ENCODE measurements around the gene LDLRAD3.

The LDLRAD3 gene

GRCh38 chr11:36148701-36149100 is 204.8 kb downstream of the LDLRAD3 start:
- no peak for DNase-seq

GRCh38 chr11:36149538-36150242 is 205.8 kb downstream of the LDLRAD3 start:
- peak; percentile 99 for DNase-seq

GRCh38 chr11:36150986-36151385 is 207.1 kb downstream of the LDLRAD3 start:
- DNase-seq: no peak

DNA sequence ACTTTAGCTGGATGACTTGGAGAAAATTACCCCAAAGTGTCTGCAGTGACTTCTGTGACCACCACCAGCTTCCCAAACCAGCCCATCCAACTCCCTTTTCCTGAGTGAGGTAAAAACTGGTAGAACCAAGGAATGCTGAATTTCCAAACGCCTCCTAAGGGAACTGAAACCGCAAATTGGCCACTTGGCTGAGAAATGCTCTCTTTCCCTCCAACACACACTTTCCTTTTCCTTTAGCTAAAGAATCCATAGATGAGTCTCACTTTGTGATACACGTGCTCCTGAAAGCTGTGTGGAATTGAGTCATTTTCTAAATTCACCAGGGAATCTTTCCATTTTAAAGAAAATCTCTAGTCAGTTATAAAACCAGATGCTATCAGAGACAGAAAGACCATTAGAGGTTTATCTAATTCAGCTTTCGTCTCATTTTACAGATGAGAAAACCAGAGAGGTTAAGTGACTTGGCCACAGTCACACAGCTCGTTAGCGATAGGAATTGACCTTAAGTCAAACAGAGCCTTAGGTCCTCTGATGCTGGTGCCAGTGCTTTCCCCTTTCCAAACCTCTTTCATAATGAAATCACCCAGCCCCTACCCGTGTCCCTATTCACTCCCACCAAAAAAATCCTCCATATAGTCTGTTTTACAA is 208.2 kb downstream of the LDLRAD3 start:
- peak; percentile 47 for DNase-seq

GRCh38 chr11:36153551-36153950 is 209.7 kb downstream of the LDLRAD3 start:
- DNase-seq: peak; percentile 58

DNA sequence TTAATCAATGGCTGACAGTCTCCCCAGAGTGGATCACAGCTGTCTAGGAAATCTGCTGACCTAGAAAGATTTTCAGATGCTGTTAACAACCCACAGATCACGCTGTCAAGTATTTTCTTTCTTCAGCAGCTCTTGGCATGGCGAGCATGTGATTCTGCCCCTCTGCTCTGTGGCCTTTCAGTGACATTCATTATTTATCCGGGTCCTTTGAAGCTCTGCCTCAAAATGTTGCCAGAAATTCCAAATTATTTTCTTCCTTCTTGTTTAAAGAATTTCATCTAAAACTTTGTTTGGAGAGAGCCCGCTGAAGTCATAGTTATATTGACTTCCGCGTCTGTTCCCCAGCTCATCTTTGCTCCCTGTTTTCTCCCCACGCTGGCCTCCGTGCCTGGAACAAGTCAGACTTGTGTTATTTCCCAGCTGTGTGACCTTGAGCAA is 211.3 kb downstream of the LDLRAD3 start:
- no peak for DNase-seq

- DNase-seq: peak; percentile 70
Observed at GRCh38 chr11:36155770-36156160, 211.9 kb downstream of the LDLRAD3 start.

GRCh38 chr11:36156161-36156816 is 212.4 kb downstream of the LDLRAD3 start:
- DNase-seq: no peak

- DNase-seq: no peak
Observed at GRCh38 chr11:36156817-36157519, 213.1 kb downstream of the LDLRAD3 start.

DNA sequence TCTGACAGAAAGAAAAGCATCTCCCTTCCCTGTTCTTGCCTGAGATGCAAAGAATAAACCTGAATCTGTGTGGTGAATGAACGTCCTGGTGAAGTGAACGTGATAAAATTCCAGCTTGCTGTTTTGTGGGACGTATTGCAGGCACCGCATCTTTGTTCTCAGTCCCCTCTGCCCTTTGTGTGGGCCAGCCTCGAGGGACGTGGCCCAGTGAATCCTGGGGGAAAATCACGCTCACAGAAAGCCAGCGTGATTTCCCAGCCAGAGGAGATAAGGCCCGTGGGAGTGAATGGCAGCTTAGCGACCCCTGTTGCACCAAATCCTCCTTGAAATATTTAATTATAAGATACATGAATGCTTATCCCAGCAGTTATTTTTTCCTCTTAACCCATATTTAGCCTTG is 216.2 kb downstream of the LDLRAD3 start:
- no peak for DNase-seq

- no peak for DNase-seq
Observed at GRCh38 chr11:36161572-36161971, 217.7 kb downstream of the LDLRAD3 start.

DNA sequence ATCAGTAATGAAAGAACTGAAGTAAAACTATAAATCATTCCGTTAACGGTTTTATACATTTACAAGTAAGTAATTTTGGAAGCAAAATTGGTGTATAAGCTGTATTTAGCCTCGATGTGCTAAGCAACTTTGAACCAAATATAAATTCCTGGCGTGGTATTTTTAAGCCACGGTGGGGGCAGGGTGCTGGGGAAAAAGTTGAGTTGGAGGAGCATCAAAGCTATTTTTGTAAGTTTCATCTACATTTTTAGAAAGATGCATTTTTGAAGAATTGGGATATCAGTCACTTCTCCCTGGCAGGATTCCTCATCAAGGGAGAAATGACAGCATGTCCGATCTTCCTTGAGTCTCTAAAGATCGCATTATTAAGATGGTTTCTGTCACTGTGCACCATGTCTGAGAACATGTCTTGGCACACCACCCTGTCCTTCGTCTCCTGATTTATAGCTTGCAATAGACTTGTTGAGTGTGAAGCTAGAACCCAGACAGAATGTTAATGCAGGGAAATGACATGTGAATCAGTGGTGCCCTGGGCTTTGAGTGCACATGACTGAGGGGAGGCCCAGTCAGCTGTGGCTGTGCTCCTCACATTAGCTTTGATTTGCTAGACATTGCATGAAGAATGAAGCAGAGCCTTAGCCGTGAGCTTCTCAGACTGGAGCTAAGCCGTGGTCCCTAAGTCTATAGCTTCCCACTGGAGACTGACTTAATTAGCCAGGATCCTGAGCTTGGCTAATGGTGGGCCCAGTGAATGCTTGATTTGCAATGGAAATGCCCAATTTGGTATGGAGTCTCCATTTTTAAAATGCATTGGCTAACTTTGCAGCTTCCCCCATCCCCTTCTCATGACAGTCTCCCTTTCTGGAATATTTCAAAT is 218.4 kb downstream of the LDLRAD3 start:
- DNase-seq: no peak

- DNase-seq: no peak
Observed at GRCh38 chr11:36162883-36163434, 219.1 kb downstream of the LDLRAD3 start.

GRCh38 chr11:36164506-36165250 is 220.8 kb downstream of the LDLRAD3 start:
- DNase-seq: peak; percentile 51

DNA sequence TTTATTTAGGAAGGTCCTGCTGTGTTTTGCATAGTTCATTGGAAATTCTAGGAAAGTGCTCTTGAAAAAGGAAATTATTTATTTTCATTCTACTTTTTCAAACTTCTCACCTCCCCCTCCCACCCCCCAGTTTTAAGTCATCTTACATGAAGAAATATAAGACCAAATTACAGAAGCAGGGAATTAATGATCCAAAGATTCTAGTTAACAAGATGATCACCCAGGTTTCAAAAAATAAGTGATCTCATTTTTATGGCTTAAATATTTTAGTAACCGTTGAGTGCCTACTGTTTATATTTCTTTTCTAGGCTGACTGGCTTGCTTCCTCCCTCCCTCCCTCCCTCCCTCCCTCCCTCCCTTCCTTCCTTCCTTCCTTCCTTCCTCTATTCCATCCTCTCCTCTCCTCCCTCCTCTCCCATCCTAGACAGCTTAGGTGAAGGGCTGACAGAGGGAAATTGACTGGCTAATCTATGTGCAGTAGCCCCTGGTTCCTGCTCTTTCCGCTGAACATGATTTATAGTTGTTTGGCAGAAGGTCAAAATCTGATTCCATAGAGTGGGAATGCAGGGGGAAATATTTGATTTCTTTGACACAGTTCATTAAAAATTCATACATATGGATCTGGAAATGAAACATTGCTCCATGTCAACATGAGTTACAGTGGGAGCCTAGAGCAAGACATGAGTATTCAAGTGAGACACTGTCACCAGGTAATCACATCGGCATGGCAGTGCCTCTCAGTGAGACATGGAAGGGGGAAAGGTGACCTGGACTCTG is 221.9 kb downstream of the LDLRAD3 start:
- peak; percentile 65 for DNase-seq

DNA sequence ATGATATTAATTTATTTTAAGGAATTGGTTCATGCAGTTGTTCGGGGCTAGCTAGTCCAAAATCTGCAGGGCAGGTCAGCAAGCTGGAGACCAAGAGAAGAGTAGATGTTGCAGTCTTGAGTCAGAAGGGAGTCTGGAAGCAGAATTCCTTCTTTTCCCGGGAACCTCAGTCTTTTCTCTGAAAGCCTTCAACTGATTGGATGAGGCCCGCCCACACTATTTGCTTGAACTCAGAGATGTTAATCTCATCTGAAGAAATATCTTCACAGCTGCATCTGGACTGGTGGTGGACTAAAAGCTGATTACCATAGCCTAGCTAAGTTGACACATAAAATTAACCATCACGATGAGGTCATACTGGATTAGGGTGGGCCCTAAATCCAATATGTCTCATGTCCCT is 223.2 kb downstream of the LDLRAD3 start:
- DNase-seq: no peak

GRCh38 chr11:36167729-36168128 is 223.9 kb downstream of the LDLRAD3 start:
- no peak for DNase-seq

- no peak for DNase-seq
Observed at GRCh38 chr11:36177836-36178235, 234.0 kb downstream of the LDLRAD3 start.

GRCh38 chr11:36186340-36187175 is 242.7 kb downstream of the LDLRAD3 start:
- DNase-seq: peak; percentile 82

- DNase-seq: no peak
Observed at GRCh38 chr11:36187622-36188021, 243.8 kb downstream of the LDLRAD3 start.
